GM13977 (cell line): ENCODE measurements around the gene TSPAN4.

Experiments used
- DNase-seq: peaks from one replicate; pipeline ENCODE4 v3.0.0; 2012; ENCODE audit warnings: low spot score
- in situ Hi-C: fragments of 300-500 bp; cut with MboI; formaldehyde crosslinking; loops from one replicate; pipeline ENCODE4 v1.12.0; 2022; ENCODE audit warnings: low sequenced_read_pairs, low pct_unique_long_range_greater_than_20kb, mixed read lengths, inconsistent platforms; ENCODE audit not compliant: unreplicated experiment
- TF ChIP-seq, protein P1 (sequence below): IDR thresholded peaks from 2 replicates; pipeline ENCODE4 v1.5.1; 2012; ENCODE audit warnings: mild to moderate bottlenecking, control low read depth; ENCODE audit not compliant: insufficient read depth; ENCODE audit errors: extremely low read depth, missing control alignments

Gene TSPAN4

DNA sequence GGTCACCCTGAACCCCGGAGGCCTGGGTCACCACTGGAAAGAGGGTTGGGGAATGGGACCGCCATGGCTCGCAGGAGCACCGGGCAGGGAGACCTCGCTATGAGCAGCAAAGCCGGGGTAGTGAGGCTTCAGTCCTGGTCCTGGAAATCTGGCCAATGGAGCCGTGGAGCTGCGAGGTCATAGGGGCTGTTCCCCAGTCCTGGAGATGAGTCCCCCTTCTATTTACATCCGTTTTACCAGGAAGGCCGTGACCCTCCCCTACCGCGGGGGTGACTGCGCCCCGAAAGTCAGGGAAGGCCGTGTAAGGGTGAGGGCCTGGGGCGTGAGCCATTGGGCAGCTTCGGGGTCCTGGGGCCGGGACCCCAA, 38.1 kb upstream of the TSPAN4 start:
- in situ Hi-C loops = no loop called here
- TF ChIP-seq, protein P1, sequence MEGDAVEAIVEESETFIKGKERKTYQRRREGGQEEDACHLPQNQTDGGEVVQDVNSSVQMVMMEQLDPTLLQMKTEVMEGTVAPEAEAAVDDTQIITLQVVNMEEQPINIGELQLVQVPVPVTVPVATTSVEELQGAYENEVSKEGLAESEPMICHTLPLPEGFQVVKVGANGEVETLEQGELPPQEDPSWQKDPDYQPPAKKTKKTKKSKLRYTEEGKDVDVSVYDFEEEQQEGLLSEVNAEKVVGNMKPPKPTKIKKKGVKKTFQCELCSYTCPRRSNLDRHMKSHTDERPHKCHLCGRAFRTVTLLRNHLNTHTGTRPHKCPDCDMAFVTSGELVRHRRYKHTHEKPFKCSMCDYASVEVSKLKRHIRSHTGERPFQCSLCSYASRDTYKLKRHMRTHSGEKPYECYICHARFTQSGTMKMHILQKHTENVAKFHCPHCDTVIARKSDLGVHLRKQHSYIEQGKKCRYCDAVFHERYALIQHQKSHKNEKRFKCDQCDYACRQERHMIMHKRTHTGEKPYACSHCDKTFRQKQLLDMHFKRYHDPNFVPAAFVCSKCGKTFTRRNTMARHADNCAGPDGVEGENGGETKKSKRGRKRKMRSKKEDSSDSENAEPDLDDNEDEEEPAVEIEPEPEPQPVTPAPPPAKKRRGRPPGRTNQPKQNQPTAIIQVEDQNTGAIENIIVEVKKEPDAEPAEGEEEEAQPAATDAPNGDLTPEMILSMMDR = no peak
- no peak for DNase-seq

GRCh38 chr11:808427-809286, 34.0 kb upstream of the TSPAN4 start:
- in situ Hi-C loops = no loop called here
- DNase-seq = no peak
- TF ChIP-seq, protein P1 = no peak

- in situ Hi-C loops = no loop called here
- TF ChIP-seq, protein P1 = no peak
- peak; percentile 99 for DNase-seq
Measured at GRCh38 chr11:809287-810039, 33.2 kb upstream of the TSPAN4 start, which contains the start of gene RPLP2. RPLP2 (plus strand) TSS chr11:809967; CDS start chr11:810235, 268 bp downstream.

DNA sequence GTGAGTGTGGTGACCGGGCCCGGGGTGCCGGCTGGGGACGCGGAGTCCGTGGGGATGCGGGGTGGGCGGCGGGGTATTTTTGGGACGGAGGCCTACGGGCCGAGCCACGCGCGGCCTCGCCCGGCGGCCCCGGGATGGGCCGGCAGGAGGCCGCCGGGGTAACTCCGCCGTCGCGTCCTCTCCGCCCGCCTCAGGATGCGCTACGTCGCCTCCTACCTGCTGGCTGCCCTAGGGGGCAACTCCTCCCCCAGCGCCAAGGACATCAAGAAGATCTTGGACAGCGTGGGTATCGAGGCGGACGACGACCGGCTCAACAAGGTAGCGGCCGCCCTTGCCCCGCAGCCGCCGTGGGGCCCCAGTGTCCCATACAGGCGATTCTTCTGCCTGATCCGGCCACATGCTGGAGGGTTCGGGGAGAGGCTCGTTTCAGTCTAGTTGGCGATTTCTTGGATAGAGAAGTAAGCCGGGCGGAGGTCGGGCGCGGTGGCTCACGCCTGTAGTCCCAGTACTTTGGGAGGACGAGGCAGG, 32.5 kb upstream of the TSPAN4 start:
- TF ChIP-seq, protein P1 = no peak
- no peak for DNase-seq
- in situ Hi-C loops = no loop called here

DNA sequence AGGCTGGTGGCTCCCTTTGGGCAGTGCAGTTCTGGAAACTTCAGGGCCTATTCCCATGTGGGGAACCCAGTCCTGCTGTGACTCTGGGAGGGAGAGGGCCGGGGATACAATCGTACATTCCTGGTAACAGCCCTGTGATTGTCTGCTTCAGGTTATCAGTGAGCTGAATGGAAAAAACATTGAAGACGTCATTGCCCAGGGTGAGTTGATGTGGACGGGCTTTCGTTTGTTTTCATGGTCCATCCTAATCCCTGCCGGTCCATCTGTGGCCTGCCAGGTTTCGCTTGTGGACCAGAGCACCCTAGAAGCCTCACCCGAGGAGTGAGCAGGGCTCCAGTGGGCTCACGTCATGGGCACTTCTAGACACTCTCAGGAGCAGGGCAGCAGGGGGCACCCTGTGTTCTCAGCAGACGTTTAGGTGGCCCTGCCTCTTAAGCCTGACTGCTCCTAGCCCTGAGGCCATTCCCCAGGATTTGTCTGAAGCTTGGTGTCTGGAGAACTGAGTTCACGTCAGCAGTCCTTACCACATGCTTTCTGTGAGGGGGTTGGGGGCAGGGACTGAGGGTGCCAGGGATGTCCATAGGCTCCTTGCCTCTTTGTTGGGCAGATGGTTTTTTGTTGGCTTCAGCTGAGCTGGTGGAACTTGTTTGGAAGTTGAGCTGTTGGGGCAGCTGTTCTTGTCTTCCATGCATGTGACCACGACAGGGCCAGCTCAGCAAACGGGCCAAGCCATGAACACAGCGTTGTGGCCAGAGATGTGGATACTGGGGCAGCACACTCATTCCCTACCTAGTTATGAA, 31.0 kb upstream of the TSPAN4 start:
- no peak for DNase-seq
- TF ChIP-seq, protein P1 = no peak
- in situ Hi-C loops = no loop called here

DNA sequence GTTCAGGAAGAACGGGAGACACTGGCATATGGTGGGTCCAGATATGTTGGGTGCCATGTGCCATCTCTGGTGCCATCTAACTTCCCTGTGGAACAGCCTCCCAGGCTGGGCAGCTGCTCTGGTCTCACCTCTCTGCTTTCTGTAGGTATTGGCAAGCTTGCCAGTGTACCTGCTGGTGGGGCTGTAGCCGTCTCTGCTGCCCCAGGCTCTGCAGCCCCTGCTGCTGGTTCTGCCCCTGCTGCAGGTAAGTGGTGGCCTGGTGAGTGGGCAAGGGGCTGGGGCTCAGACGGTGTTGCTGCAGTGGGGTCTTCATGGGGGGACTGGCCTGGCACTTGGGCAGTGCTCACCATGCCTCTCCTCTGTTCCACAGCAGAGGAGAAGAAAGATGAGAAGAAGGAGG, 30.3 kb upstream of the TSPAN4 start:
- TF ChIP-seq, protein P1 = no peak
- in situ Hi-C loops = no loop called here
- no peak for DNase-seq
